ENCODE measurements around the gene LILRA6.
"Not testable (repeated sequence)": the region's sequence is repeated elsewhere in the genome, so short reads cannot be mapped to it uniquely, and the experiment has no call there.

LILRA6 gene

GRCh38 chr19:54247106-54247930 lies 4.7 kb upstream of the LILRA6 start:
- no peak for TF ChIP-seq CTCF (IDR thresholded peaks at IDR 0.05; ENCODE audit: control insufficient read depth, insufficient read depth, low read depth, low read length, missing control alignments)
- H3K4me3 ChIP-seq (ENCODE audit: control insufficient read depth, low read depth, low read length), result no peak overlapping the region
- no peak for DNase-seq (ENCODE audit: low read depth)

- no peak overlapping the region for H3K4me3 ChIP-seq (ENCODE audit: control insufficient read depth, low read depth, low read length)
- no peak for DNase-seq (ENCODE audit: low read depth)
- TF ChIP-seq CTCF (IDR thresholded peaks at IDR 0.05; ENCODE audit: control insufficient read depth, insufficient read depth, low read depth, low read length, missing control alignments), result no peak
Observed at GRCh38 chr19:54245936-54246335, 3.3 kb upstream of the LILRA6 start.

GRCh38 chr19:54243809-54244208 lies 1.2 kb upstream of the LILRA6 start:
- H3K4me3 ChIP-seq (ENCODE audit: control insufficient read depth, low read depth, low read length); DNase-seq (ENCODE audit: low read depth): not testable (repeated sequence)

GRCh38 chr19:54242234-54242633 lies 356 bp downstream of the LILRA6 start:
- DNase-seq (ENCODE audit: low read depth); H3K4me3 ChIP-seq (ENCODE audit: control insufficient read depth, low read depth, low read length): not testable (repeated sequence)

- not testable (repeated sequence) for DNase-seq (ENCODE audit: low read depth); H3K4me3 ChIP-seq (ENCODE audit: control insufficient read depth, low read depth, low read length)
Observed at GRCh38 chr19:54240372-54241336, 1.9 kb downstream of the LILRA6 start.

- not testable (repeated sequence) for H3K4me3 ChIP-seq (ENCODE audit: control insufficient read depth, low read depth, low read length); DNase-seq (ENCODE audit: low read depth)
Observed at GRCh38 chr19:54239491-54240371, 2.9 kb downstream of the LILRA6 start.

- TF ChIP-seq CTCF (IDR thresholded peaks at IDR 0.05; ENCODE audit: control insufficient read depth, insufficient read depth, low read depth, low read length, missing control alignments), result no peak
- H3K4me3 ChIP-seq (ENCODE audit: control insufficient read depth, low read depth, low read length), result no peak overlapping the region
- no peak for DNase-seq (ENCODE audit: low read depth)
Observed at GRCh38 chr19:54233941-54234340, 8.6 kb downstream of the LILRA6 start.

GRCh38 chr19:54231077-54231931 lies 11.3 kb downstream of the LILRA6 start:
- peak; percentile 52 for DNase-seq (ENCODE audit: low read depth)
- H3K4me3 ChIP-seq (ENCODE audit: control insufficient read depth, low read depth, low read length), result no peak overlapping the region
- peak; percentile 99 for TF ChIP-seq CTCF (IDR thresholded peaks at IDR 0.05; ENCODE audit: control insufficient read depth, insufficient read depth, low read depth, low read length, missing control alignments)

Measured in AG09309 (cell line).